Psoas muscle (tissue), 8 donors: ENCODE data around the gene APAF1. TPM values are rescaled to one million over a fixed set of nuclear protein-coding genes. Genes with fewer than 3 reads are reported as not detected.

ENCODE experiments used
- ATAC-seq, 4 donors: fragments of 200-7000 bp; cut with Tn5 transposase; one replicate each; pipeline ENCODE4 v1.9.1; 2020; ENCODE audit warnings: moderate library complexity in 3 of 4, mild to moderate bottlenecking in 2 of 4
- DNase-seq, 2 donors: peaks; one replicate each; pipeline ENCODE4 v3.0.0-alpha.2; 2020
- H3K27ac ChIP-seq: fragments of 200-600 bp; one replicate; pipeline ENCODE4 v1.8.0; 2022
- H3K27me3 ChIP-seq, 3 donors: fragments of 200-600 bp in 1 of 3; one replicate each; pipeline versions ENCODE4 v1.6.1 to v1.8.0; 2013 to 2022; ENCODE audit warnings: low read length in 2 of 3, mild to moderate bottlenecking in 2 of 3, moderate library complexity in 1 of 3; ENCODE audit not compliant: insufficient read depth in 3 of 3
- H3K36me3 ChIP-seq, 2 donors: fragments of 200-600 bp in 1 of 2; one replicate each; pipeline versions ENCODE4 v1.6.1 to v1.8.0; 2013 to 2022; ENCODE audit warnings: low read depth in 1 of 2, mild to moderate bottlenecking in 1 of 2, moderate library complexity in 1 of 2; ENCODE audit not compliant: insufficient read depth in 1 of 2
- H3K4me1 ChIP-seq: fragments of 200-600 bp; one replicate; pipeline ENCODE4 v1.8.0; 2022
- H3K4me3 ChIP-seq: fragments of 200-600 bp; one replicate; pipeline ENCODE4 v1.8.0; 2022; ENCODE audit warnings: mild to moderate bottlenecking
- H3K9me3 ChIP-seq: fragments of 200-600 bp; one replicate; pipeline ENCODE4 v1.8.0; 2022
- CTCF ChIP-seq: fragments of 200-600 bp; IDR thresholded peaks from one replicate; pipeline ENCODE4 v1.8.0; 2022; ENCODE audit warnings: antibody characterized with exemption
- WGBS, 3 donors: extraction: QIAGEN DNeasy Blood & Tissue Kit; methylation state at CpG; one replicate each; pipeline versions ENCODE4 v1.1.6 to v1.1.7; 2013; 5-methylcytosine and 5-hydroxymethylcytosine counted together
- intact Hi-C, 2 donors: fragments of 100-400 bp; cut with DNase I; formaldehyde crosslinking; loops; one replicate each; pipeline versions ENCODE4 v1.11.0 to v1.14.2; 2022
- polyA plus RNA-seq, 3 donors: library from polyadenylated mRNA; stranded (reverse); fragments of 200-250 nt; gene quantifications; one replicate each; pipeline ENCODE4 v1.2.3, GENCODE V29; 2013
- total RNA-seq, 4 donors: library from RNA; stranded (reverse); fragmentation: NEBNext Ultra II Directional in 2 of 4; extraction: Animal tissue kit (Norgen Biotek cat#: 25700) in 2 of 4; gene quantifications; one replicate each; pipeline versions ENCODE4 v1.2.1 to v1.2.4, GENCODE V29; 2021 to 2023
- donor health status: healthy with polysubstance abuse.
- donor health status: DM: no; HTN: no; CAD: no; lungs with moderate emphysema.
- donor health status: Bipolar disorder and iron deficiency.
- donor health status: healthy.
- donor health status: DM: yes; HTN: yes; CAD: no.
- donor health status: DM: no; HTN: no; CAD: no.
- donor health status: DM: no; HTN: no; CAD: no.
- donor health status: DM: yes; HTN: yes; CAD: no.

APAF1 gene
- total and polyA plus RNA-seq, 7 donors: 2.0 to 10.2 (median 4.3) TPM

- H3K27me3 ChIP-seq: no peaks in the 10 kb centered on the region
- ATAC-seq: no peak
- no peaks in the 10 kb centered on the region for H3K4me1 ChIP-seq
- 67 to 85% (median 79%) methylated on average over 2 of the region's 2 CpGs for WGBS, 3 donors
- H3K36me3 ChIP-seq: peaks cover 0 to 22% of the 10 kb centered on the region in 2 donors
- no peak for DNase-seq
- H3K27ac ChIP-seq: no peak overlapping the region
- no peak for TF ChIP-seq CTCF
- intact Hi-C loops: no loop called here
- no peak overlapping the region for H3K4me3 ChIP-seq
- no peaks in the 10 kb centered on the region for H3K9me3 ChIP-seq
Measured at GRCh38 chr12:98738539-98738938, 93.4 kb downstream of the APAF1 start.

DNA sequence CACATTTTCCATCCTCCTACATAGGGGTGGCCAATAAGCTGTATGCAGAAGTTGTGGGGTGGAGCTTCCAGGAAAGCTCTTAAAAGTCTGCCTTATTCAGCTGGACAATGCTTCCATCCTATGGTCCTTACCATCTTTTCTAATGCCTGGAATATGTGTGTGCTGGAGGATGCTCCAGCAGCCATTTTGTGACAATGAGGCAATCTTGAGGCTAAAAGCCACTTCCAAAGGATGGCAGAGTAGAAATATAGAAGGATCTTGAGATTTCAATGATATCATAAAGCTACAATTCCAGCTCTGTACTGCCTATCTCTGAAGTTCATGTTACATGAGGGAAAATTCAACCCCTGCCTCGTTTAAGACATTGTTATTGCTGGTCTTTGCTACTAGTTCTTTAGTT is 95.7 kb downstream of the APAF1 start:
- ATAC-seq (no peak), DNase-seq (no peak)
- 73 to 80% (median 79%) methylated on average over 1 of the region's 1 CpG for WGBS, 3 donors
- intact Hi-C loops: no loop called here
- Histone ChIP-seq H3K4me1 (no peaks in the 10 kb centered on the region), H3K27ac (no peak overlapping the region), H3K36me3 (peaks cover 0 to 7% of the 10 kb centered on the region in 2 donors), H3K9me3 (no peaks in the 10 kb centered on the region), H3K27me3 (no peaks in the 10 kb centered on the region), H3K4me3 (no peak overlapping the region)
- no peak for TF ChIP-seq CTCF

GRCh38 chr12:98741196-98741555 is 96.1 kb downstream of the APAF1 start:
- peaks cover 0 to 4% (median 0%) of the 10 kb centered on the region in 3 donors for H3K27me3 ChIP-seq
- WGBS, 3 donors: 77 to 85% (median 77%) methylated on average over 4 of the region's 4 CpGs
- no peaks in the 10 kb centered on the region for H3K4me1 ChIP-seq

DNA sequence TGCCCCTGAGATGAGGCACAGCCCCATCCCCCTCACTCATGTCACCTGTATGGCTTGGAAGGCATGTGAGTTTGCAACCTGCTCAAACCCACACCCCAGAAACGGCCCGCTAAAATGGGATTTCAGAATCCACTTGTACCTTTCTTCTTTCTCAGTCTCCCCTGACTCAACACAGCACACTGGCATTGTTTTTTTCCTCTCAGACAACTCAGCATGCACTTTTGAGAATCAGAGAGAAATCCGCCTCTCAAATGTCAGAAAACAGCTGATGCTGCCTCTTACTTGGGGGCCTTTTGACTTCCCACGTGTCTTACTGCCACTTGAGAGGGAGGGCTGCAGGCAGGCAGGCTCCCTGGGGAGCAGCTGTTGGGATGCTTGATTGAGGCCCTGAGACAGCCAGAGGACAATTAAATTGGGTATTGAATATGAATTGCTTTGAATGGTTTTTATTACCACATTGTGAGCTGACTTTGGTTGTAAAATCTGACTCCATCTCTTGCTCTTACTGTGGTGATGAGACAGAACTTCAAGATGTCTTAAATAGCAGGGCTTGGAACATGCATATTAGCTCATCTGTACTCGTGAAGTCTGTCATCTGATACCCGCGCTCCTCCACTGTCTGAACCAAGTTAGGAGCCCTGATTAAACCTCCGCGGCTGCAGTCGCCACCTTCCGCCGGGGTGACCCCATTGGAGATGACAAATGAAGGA is 96.6 kb downstream of the APAF1 start:
- Histone ChIP-seq H3K4me1 (no peaks in the 10 kb centered on the region), H3K4me3 (no peak overlapping the region), H3K9me3 (no peaks in the 10 kb centered on the region), H3K27ac (no peak overlapping the region), H3K27me3 (peaks cover 0 to 10% (median 0%) of the 10 kb centered on the region in 3 donors), H3K36me3 (no peaks in the 10 kb centered on the region)
- no peak for DNase-seq
- intact Hi-C loops: no loop called here
- no peak for TF ChIP-seq CTCF
- whole genome bisulfite sequencing, 3 donors: 40 to 48% (median 40%) methylated on average over 12 of the region's 12 CpGs
- peak in 3 of 4 donors; percentile 49 to 82 (median 50) for ATAC-seq

More at GRCh38 chr12:98741196-98741555, 96.1 kb downstream of the APAF1 start:
- no peak overlapping the region for H3K27ac ChIP-seq
- peaks cover 0 to 2% of the 10 kb centered on the region in 2 donors for H3K36me3 ChIP-seq
- intact Hi-C loops: no loop called here
- no peaks in the 10 kb centered on the region for H3K9me3 ChIP-seq
- ATAC-seq: no peak
- no peak for DNase-seq
- H3K4me3 ChIP-seq: no peak overlapping the region
- TF ChIP-seq CTCF: no peak
